HPDE6-E6E7 (cell line): ENCODE measurements around the gene NDN.
"Not testable (repeated sequence)": the region's sequence is repeated elsewhere in the genome, so short reads cannot be mapped to it uniquely, and the experiment has no call there.

Experiments used
- DNase-seq: peaks from one replicate; pipeline ENCODE4 v3.0.0; 2011; ENCODE audit warnings: missing footprints; ENCODE audit errors: extremely low spot score

Gene NDN

GRCh38 chr15:23687143-23687470, at the start of gene NDN:
Gene NDN, minus strand, starts transcription at chr15:23687305. Its CDS starts 88 bp downstream, at chr15:23687217.
- DNase-seq, result no peak

GRCh38 chr15:23736033-23736673, 49.0 kb upstream of the NDN start:
- no peak for DNase-seq

- no peak for DNase-seq
Measured at GRCh38 chr15:23734862-23735261, 47.8 kb upstream of the NDN start.

- not testable (repeated sequence) for DNase-seq
Measured at GRCh38 chr15:23713874-23714656, 27.0 kb upstream of the NDN start.

GRCh38 chr15:23708332-23708731, 21.2 kb upstream of the NDN start:
- no peak for DNase-seq

- DNase-seq, result no peak
Measured at GRCh38 chr15:23695282-23695681, 8.2 kb upstream of the NDN start.

- DNase-seq, result no peak
Measured at GRCh38 chr15:23694592-23694991, 7.5 kb upstream of the NDN start.

- no peak for DNase-seq
Measured at GRCh38 chr15:23690450-23690852, 3.3 kb upstream of the NDN start.

- DNase-seq, result no peak
Measured at GRCh38 chr15:23690015-23690414, 2.9 kb upstream of the NDN start.

- DNase-seq, result no peak
Measured at GRCh38 chr15:23686466-23687142, 501 bp downstream of the NDN start.

GRCh38 chr15:23671481-23671880, 15.6 kb downstream of the NDN start:
- DNase-seq, result no peak

GRCh38 chr15:23670970-23671369, 16.1 kb downstream of the NDN start:
- DNase-seq, result no peak

- no peak for DNase-seq
Measured at GRCh38 chr15:23663232-23663631, 23.9 kb downstream of the NDN start.

- no peak for DNase-seq
Measured at GRCh38 chr15:23648920-23649515, 38.1 kb downstream of the NDN start.

- no peak for DNase-seq
Measured at GRCh38 chr15:23647421-23648370, 39.4 kb downstream of the NDN start, which contains the start of gene MAGEL2. Gene MAGEL2, minus strand, starts transcription at chr15:23647867. Its CDS starts 125 bp downstream, at chr15:23647742.

GRCh38 chr15:23647001-23647295, 40.2 kb downstream of the NDN start:
- no peak for DNase-seq

GRCh38 chr15:23646165-23647000, 40.7 kb downstream of the NDN start:
- DNase-seq, result no peak

- DNase-seq, result no peak
Measured at GRCh38 chr15:23645371-23646164, 41.5 kb downstream of the NDN start.

GRCh38 chr15:23644829-23645228, 42.3 kb downstream of the NDN start:
- no peak for DNase-seq
